ENCODE results near the gene IL25.

- TF ChIP-seq POLR2AphosphoS5 (IDR thresholded peaks at IDR 0.05) = no peak
- TF ChIP-seq, protein P1, sequence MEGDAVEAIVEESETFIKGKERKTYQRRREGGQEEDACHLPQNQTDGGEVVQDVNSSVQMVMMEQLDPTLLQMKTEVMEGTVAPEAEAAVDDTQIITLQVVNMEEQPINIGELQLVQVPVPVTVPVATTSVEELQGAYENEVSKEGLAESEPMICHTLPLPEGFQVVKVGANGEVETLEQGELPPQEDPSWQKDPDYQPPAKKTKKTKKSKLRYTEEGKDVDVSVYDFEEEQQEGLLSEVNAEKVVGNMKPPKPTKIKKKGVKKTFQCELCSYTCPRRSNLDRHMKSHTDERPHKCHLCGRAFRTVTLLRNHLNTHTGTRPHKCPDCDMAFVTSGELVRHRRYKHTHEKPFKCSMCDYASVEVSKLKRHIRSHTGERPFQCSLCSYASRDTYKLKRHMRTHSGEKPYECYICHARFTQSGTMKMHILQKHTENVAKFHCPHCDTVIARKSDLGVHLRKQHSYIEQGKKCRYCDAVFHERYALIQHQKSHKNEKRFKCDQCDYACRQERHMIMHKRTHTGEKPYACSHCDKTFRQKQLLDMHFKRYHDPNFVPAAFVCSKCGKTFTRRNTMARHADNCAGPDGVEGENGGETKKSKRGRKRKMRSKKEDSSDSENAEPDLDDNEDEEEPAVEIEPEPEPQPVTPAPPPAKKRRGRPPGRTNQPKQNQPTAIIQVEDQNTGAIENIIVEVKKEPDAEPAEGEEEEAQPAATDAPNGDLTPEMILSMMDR (IDR thresholded peaks at IDR 0.05) = no peak
Observed at GRCh38 chr14:23361320-23361719, 11.3 kb upstream of the IL25 start.
